Measurements from ENCODE around the gene PBX1.

Gene PBX1

DNA sequence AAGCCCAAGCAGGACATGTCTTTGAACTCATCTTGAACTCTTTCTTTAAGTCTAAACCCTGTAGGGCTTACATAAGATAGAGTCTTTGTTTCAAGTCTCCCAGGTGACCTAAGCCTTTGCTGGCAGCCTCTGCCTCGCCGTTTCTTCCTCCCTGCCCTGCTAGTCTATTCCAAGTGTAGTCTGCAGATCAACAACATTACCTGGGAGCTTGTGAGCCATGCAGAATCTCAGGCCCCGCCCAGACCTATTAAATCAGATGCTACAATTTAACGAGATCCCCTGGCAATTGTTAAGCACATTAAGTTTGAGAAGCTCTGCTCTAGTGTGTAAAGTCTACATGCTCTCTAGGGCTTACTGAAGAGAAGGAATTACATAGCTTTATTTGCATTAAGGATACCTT is 271.6 kb downstream of the PBX1 start:
- DNase-seq (ENCODE audit: low spot score): no peak

DNA sequence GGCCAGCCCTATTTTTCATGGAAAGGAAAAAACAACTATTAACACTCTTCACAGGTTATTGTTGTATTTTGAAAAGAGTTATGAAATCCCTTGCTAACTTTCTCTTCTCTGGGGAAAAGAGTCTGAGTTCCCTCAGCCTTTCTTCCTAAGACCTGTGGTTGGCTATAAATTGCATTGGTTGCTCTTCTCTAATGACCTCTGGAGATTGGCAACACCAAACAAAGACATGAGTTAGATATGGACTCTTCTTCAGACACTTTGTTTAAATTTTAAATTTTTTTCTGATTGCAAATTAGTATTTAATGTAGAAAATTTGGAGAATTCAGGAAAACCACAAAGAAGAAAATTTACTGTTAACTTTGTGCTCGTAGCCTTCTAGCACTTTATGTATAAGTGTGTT is 275.7 kb downstream of the PBX1 start:
- DNase-seq (ENCODE audit: low spot score): no peak

DNA sequence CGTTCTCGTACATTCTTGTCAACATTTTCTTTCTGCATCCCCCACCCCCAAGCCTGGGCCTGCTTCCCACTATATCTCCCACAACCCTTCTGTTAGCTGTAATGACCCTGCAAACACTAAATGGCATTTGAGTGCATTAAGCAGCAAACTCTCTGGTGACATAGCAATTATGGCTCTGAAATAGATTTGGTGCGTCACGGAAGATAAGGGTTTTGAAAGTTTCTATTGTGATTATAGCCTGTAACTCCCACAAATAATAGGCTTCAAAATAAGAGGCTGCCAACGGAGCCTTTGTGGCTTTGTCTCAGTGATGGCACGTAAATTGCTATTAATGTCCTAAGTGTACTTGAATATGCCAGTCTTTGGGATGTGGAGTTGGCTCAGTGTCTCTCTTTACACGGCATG is 277.6 kb downstream of the PBX1 start:
- DNase-seq (ENCODE audit: low spot score): no peak

DNA sequence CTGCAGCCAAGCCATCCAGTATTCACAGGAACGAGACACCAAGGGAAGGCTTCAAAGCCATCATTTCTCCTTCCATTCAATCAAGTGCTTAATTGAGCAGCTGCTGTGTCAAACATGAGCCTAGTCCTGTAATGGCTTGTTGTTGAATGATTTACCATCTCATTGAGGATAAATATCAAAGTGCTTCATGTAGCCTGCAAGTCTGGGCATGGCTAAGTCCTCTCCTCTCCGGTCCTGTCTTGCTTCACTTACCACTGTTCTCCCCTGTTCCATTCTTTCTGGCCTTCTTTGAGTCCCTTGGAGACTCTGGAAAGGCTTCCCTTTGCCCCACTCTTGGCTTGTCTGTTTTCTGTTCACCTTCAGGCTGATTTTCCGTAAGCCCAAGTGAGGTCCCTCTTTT is 279.8 kb downstream of the PBX1 start:
- no peak for DNase-seq (ENCODE audit: low spot score)

DNA sequence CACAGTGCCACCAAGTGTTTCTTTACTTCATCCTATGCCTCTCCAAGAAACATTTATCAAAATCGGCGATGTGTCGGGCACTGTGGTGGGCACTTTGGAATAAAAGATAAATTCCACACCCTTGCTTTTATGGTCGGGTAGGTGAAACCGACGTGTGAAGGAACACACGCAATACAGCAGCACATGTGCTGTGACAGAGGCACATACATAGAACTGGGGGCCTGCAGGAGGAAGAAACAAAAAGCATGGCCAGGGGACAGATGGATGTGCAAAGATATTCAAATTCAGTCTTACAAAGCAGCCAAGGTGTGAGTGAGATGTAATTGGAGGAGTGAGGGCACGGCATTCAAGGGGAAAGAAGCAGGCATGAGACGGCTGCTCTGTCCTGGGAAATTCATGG is 282.0 kb downstream of the PBX1 start:
- no peak for DNase-seq (ENCODE audit: low spot score)

DNA sequence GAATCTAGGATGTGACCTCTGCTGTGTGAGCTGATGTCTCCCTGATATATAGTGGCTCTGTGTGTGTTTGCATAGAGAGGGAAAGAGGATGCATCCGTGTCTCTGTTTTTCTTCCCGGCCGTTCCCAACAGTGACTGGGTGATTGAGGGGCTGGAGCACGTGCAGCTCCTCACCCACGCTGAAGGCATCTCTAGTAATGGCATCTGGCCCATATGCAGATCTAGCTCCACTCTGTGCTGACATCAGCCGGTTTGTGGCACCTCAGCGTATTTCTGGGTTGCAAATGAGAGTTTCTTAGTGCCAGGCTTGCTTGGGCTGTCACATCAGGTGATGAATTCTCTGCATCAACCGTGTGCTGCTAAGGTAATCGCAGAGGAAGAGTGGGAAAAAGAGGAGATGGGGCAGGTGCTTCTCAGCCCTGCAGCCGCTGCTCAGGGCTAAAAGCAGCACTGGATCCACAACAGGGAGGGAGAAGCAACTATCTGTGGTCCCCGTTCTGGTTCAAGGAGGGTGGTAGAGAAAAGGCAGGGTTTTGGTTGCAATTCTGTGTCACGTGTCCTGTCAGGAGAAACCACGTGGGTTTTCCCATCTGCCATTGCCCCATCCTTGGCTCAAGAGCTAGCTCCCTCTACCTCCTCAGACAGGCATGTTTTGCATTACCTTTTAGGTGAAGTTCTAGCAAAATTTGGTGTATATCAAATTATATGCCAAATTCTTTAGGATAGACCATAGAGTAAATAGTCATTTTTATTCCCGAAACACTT is 282.9 kb downstream of the PBX1 start:
- no peak for DNase-seq (ENCODE audit: low spot score)

DNA sequence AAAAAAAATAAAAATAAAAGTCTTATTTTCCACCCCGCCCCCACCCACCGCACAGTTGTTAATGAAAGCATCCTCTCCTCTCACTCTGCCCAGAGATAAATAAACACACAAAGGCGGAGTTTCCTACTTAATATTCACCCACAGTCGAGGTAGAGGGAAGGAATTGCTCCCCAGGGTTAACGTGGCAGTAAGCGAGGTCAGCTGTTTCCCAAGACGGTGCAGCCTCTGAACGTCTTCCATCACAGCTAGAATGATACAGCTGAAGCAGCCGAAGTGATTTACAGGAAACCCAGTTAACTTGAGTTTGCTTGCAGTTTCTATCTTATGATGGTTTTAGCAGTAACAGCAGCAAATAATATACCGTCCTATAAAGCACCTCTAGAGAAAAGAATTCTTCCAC is 283.9 kb downstream of the PBX1 start:
- DNase-seq (ENCODE audit: low spot score): no peak

DNA sequence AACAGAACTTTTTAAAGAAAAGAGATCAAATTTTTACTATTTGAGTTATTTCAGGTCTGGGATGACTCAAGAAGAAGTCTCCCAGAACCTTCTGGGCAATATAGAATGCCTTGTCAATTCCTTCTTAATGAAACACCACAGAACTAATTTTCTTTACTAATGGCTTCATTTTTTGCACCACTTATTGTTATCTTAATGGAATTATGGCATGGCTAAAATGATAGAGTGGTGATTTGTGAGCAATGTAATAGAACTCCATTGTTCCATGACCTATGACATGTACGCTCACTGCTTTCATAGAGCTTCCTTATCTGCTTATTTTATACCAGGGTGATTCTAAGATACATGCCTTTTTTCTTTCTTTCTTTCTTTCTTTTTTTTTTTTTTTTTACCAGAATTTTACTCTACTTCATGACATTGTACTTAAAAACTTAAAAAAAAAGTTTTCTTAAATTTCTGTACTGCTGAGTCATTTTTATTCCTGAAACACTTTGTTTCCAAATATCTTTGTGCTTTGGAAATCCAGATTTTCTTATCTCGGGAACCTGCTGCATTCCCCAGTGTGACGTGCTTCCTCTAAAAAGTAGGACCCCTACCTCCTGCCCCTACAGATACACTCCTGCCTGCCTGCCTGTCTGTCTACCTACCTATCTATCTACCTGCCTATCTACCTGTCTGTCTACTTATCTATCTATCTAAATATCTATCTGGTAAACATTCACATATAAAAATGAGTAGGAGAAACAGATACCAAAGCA is 284.9 kb downstream of the PBX1 start:
- DNase-seq (ENCODE audit: low spot score): no peak

DNA sequence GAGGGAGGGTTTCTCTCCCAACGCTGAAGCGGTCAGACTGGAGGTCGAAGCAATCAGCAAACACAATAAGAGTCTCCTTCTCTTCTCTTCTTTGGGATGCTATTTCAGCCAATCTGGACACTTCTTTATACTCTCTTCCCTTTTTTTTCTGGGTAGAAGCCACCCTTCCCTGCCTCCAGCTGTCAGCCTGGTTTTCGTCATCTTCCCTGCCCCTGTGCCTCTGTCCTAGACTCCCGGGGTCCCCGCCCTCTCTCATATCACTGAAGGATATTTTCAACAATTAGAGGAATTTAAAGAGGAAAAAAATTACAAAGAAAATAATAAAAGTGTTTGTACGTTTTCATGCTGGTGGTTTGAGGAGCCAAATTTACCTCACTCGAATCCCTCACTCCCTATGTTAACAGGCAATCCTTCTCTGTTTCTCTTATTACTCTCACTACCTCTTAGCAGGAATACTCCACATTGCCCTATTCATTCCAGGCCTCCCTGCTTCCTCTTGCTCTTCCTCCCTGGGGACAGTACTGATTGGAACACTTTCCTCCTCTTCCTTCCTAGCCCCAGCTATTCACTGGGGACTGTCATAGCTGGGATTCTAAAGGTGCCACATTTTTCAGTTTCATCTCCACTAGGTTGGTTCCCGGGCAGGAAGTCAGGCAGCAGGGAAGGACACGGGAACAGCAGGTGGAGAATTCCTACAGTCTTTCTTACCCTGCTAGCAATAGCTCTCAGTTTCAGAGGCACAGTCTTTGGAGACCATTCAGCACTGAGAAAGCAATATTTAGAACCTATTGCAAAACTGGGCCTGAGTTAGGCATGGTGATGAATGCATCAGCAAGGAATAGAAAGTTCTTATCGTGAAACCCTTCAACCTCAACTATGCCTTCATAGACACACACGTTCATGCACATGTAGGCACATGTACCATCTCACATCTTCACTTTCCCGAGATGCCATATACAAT is 288.0 kb downstream of the PBX1 start:
- no peak for DNase-seq (ENCODE audit: low spot score)

DNA sequence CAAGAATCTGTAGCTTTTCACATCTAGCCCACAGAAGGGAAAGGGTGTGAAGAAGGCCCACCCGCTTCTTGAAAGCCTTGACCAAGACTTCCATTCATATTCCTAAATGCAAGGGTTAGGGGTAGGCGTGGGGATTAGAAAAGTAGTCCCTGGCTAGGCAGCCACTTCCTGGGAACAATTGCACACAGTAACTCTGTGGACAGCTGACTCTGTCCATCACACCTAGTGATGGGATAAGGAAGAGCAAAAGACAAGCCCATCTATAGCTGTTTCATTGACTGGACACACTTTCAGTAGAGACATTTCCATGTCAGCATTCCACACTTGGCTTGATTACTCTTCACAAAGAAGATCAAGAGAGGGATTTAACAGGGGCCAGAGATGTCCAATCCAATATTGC is 294.2 kb downstream of the PBX1 start:
- no peak for DNase-seq (ENCODE audit: low spot score)

DNA sequence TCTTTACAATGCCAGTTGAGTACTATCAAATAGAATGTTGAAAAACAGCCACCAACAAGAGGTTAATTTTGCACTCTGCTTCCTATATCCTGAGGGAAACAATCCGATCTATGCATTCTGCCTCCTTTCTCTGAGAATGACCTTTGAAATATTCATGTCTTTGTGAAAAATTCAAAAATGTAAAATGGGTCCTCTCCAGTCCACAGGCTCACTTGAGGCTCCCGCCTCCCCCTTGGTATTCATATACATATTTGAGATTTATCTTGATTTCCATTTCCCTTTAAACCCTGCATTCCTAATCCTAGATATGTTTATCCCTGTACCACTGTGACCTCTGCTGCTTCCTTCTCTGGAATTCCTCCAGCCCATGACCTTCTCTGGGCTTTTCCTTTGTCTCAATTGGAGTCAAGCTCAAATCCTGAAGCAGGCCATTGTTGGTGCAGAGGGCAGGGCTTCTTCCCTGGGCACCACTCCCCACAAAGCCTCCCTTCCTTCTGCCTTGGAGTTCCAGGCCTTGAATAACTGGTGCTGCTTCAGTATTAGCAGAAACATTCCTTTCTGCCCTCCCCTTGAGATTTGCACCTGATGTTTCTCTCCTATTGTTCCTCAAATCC is 296.8 kb downstream of the PBX1 start:
- no peak for DNase-seq (ENCODE audit: low spot score)

DNA sequence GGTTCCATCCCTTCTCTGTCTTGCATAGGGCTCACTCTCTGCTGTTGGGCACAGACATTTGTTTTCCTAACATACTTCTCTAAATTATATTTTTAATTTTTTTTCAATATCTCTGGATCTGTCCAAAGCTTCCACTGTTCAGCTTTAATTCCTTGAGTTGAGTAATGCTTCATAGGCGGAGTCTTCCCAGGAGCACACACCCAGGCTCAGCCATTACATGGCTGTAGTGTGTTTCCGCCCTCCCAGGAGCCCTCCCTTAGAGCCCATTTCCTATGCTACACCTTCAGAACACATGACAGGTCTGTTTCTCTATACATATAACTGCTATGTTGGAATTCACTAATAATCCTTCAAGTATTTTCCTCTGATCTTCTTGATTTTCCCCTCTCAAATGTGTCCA is 297.4 kb downstream of the PBX1 start:
- DNase-seq (ENCODE audit: low spot score): no peak

DNA sequence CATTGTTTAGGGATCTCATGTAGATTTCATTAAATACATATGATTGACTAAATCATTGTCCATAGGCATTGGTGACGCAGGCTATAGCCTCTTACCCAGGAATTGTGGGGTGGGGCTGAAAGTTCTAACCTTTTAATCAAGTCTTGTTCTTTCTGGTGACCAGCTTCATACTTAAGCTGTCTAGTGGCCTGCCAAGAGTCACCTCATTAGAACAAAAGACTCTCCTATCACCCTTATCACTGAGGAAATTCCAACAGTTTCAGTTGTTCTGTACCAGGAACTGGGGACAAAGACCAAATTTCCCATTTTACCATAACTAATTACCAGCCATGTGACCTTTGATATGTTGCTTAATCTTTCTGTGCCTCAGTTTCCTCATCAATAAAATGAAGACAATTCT is 298.5 kb downstream of the PBX1 start:
- no peak for DNase-seq (ENCODE audit: low spot score)

DNA sequence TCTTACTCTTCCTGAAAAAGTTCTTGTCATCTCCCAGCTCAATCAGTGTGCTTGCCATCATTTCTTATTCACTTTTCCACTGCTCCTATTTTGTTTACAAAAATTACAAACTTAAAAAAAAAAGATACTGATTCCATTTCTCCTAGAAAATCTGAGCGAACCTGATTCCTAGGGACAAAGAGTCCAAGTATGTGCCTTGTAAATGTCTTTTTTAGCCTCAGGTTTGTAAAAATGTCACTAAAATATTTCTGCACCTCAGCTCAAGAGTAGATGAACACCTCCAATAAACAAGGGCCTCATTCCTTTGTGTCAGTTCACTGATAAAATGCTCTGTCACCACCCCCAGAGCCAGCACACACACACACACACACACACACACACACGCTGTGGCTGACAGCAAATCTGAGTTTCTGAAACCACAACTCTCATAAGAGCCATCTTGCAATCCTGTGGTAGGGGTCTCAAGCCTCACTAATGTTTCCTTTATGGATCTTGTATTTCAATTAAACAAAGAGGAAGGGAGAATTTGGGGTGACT is 299.2 kb downstream of the PBX1 start:
- DNase-seq (ENCODE audit: low spot score): no peak

DNA sequence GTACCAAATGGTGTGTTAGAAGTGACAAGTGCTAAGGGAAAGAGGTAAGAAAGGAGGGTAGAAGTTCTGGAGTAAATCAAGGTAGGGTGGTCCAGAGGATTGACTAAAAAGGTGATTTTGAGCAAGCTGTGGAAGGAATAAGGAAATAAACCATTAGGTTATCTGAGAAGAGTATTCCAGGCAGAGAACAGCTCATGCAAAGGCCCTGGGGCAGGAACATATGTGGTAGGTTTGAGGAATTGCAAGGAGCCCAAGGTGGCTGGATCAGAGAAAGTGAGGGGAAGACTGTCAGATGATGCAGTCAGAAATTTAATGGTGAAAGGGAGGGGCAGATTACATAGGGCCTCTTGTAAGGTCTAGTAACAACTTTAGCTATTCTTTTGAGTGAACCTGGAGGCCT is 302.6 kb downstream of the PBX1 start:
- no peak for DNase-seq (ENCODE audit: low spot score)

DNA sequence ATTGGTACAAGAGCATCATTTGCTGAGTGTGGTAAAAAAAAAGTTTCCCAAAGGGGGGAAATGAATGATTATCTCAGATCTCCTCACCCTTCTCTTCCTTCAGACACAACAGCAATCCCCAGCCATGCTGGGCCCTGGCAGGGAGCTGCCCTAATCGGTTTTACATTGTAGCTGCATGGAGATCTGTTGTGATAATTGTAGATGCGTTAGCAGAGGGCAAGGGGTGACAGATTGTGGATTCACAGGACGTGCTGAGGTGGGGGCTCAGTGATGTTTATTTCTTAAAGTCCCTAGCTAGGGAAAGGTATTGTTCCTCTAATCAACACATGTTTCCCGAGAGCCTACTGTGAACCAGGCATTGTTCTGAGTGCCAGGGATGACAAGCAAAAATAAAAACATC is 304.1 kb downstream of the PBX1 start:
- DNase-seq (ENCODE audit: low spot score): no peak

DNA sequence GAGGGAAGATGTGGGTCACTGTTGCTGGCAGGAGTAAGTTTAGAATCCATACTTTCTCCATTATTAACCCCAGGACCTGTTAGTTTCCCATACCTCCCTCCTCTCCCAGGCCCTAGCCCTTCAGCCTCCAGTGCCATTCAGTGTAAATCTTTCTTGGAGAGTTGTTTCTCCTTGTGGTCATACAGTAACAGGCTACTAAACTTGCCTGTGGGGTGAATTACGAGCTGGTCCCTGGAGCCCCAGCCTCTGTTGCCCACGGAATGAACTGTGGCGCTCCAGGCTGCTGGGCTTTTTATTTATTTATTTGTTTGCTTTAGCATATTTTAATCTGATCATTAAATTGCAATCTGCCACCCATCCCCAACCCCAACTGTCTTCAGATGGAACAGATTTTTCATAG is 305.2 kb downstream of the PBX1 start:
- DNase-seq (ENCODE audit: low spot score): no peak

DNA sequence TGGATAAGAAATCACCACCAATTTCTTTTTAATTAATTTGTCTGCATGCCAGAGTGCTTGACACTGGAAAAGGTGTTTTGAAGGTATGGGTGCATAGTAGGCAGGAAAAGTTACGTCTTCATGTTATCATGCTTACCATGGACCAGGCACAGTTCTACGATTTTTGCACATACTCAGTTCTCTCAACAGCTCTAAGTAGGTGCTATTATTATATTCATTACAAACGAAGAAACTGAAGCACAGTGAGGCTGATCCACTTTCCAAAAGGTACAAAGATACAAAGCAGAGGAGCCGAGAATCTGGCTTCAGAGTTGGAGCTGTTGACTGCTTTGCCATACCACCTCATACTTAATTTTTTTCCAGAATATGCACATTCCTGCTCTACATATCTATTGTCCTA is 306.4 kb downstream of the PBX1 start:
- DNase-seq (ENCODE audit: low spot score): no peak

DNA sequence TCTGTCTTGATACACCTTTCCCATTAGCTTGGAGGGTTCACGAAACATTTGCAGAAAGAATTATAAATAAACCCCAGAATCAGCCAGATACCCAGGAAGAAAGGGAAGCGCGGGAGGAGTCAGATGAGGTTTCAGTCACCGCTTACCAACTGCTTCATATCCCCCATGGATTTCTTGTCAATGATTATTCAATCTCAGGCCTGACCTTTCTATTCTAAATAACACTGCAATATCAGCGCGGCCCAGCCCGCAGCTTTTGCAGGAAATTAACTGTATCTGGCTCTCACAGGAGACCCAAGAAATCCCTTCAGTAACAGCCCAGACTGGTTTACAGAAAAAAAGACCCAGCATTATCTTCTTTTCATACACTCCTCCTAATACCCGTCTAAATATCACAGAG is 308.6 kb downstream of the PBX1 start:
- DNase-seq (ENCODE audit: low spot score): no peak

DNA sequence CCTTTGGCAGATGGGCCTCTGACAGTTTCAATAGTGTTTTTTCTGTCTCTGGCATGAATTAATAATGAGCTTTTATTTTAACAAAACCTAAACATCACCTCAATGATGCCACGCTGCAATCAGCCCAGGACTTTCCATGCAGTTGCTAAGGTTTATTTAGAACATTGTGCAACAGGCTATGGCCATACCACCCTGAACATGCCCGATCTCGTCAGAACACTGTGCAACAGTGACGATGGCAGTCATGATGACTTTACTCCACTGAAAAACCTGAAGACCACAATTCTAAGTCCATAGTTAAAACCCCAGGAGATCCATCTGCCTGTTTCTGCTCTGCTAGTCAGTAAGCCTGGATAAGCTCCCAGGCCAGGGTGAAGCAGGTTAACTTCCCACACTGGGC is 310.0 kb downstream of the PBX1 start:
- DNase-seq (ENCODE audit: low spot score): no peak

DNA sequence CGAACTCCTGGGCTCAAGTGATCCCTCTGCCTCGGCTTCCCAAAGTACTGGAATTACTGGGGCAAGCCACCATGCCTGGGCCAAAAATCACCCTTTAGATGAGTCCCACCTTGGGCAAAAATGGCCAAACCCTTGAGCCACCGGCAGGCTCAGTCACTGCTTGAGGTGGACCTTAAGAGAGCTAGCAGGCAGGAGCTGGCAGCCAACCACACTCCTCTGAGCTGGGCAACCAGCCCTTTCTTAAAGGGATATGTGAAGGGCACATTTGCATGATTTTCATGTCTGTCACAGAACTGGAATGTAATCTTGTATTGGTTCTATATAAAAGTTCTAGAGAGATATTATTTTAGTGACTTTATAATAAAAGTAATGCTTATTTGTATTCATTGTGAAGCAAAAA is 316.5 kb downstream of the PBX1 start:
- DNase-seq (ENCODE audit: low spot score): no peak

All from COLO829 (cell line).